SW480 (cell line): ENCODE data around the gene XRCC4.
A peak's percentile ranks its signal among the peaks of the same experiment; 100 is the strongest.
"Not testable (repeated sequence)": the region's sequence is repeated elsewhere in the genome, so short reads cannot be mapped to it uniquely, and the experiment has no call there.

Experiments used
- DNase-seq: peaks from one replicate; pipeline ENCODE4 v3.0.0-alpha.2; 2016; ENCODE audit warnings: low spot score

Gene XRCC4

DNA sequence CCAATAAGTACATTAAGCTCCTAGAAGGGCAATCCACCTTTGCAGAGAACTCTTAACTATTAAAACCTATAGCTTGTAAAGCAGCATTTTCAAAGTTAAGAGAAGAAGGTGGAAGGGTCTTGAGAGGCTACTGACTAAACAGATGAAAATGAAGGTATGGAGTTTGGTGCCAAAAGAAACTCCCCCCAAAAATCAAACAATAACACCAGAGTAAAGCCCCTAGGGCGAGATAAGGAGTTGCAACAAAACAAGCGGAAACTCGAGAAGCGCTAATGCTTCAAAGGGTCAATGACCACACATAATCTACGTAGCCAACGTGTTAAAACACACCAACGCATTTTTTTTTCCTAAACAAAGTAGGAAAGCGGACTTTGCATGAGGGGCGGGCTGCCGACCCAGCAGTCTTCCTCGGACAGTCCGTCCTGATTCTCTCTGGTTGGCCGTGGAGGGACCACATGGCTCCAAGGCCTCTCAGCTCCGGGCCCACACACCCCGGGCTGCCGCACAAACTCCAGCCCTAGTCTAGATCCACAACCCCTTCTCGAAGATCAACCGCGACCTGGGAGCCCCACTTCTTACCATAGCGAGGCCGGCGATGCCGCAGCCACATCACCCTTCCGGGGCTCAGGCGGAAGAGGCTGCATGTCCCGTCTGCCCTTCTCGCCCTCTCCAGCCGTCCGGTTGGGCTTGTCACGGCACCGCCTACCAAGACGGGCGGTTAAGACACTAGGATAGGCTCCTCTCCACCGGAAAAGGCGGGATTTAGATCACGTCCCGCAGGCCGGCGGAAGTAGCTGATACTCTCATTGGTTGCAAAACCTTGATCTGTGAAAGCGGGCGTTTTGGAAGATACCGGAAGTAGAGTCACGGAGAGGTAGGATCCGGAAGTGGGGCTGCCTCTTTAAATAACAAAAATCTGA lies at the start of gene XRCC4, which contains the start of gene TMEM167A:
Gene XRCC4, plus strand, starts transcription at position 806 of the 920 bp plus-strand sequence. CDS start 27,373 bp downstream, outside the sequence.
Gene TMEM167A, minus strand, starts transcription at position 653 of the 920 bp plus-strand sequence. Its CDS starts 71 bp downstream, at position 582.
- peak; percentile 98 for DNase-seq

- no peak for DNase-seq
These were observed 47.4 kb upstream of the XRCC4 start for GRCh38 chr5:83029912-83030311.

DNA sequence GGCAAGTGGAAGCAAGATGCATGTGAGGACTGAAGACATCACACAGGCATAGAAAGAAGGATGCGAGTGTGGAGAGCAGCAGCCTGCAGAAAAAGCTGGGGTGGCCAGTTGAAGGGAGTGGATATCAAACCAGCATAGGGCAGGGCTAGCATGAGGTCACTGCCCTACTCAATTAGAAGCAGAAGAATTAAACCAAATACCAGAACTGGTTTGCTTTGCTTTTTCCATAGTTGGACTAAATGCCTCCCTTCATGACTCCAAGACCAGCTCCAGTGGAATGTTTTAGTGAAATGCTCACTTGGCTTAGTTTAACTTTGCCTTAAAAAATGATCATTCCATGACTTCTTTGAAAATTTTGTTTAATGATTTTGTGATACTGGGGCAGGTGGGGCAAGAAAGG lies 46.0 kb upstream of the XRCC4 start:
- DNase-seq: no peak

DNA sequence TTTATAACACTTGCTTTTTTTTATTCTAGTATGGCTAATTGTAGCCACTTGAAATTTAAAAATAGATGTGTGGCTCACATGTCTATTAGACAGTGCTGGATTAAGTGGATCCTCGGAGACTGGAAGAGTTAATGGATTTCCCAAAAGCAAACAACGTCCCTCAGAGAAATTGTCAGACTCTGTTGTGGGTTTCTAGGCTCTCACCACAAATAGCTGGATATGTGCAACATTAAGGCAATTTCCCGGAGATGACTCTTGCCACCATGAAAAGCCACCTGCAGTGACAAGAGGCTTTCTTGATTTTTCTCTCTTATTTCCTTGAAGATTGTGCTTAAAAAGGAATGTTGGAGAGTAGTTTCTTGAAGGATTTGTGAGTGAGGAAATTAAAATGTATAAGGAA lies 43.3 kb upstream of the XRCC4 start:
- peak; percentile 64 for DNase-seq

- DNase-seq: no peak
These were observed 42.7 kb upstream of the XRCC4 start for GRCh38 chr5:83034528-83035207.

DNA sequence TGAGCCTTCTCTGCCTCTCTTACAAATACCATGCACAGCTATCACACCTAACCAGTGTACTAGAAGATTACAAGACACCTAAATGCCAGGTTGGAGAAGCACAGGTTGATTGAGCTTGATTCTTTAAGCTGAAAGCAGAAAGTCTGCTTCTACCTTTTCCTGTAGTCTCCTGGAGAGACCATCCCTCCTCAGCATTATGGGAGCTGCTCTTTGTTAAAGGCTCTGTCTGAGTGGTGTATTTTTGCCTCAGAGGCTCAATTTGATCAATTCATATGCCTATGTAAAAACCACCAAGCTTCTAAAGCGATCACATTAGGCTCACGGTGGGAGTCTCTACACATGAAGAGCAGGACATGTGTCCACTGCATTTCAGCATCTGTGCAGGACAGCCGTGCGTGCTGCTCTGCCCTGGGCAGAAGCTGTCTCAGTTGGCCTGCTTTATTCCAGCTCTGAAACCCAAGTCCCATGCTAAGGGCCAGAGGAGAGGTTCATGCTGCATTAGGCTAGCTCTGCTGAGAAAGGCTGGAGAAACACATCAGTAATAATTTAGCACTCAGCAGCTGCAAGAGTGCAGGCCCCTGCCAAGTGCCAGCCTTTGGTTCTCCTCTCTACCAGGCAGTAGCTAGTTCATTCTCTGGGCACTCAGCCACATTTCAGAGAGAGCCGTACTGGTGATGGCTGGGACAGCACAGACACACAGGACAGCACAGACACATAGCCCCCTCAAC lies 41.8 kb upstream of the XRCC4 start:
- DNase-seq: no peak

DNA sequence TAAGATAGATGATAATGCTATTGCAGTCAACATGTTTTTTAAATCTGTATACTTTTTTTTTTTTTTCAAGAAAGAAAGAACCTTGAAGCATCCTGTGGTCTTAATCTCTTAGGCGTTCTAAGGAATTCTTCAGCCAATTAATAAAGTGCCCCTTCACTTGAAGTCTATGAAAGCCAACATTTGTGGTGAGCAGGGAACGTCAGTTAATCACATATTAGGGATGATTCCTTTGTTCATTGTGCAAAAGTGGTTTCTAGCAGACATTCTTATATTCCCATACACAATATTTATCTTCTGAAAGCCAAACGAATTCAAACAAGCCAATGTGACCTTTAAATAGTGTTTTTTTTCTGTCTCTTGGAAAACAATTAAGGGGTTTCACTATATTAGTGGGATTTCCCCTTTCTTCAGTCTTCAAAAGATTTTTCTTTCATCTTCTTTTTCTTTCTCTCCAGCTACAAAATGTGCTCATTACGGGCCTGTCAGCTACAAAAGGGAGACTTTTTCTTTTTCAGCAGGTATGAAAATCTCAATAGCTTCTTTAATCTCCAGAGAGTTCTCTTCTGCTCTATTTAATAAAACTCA lies 40.3 kb upstream of the XRCC4 start:
- no peak for DNase-seq

DNA sequence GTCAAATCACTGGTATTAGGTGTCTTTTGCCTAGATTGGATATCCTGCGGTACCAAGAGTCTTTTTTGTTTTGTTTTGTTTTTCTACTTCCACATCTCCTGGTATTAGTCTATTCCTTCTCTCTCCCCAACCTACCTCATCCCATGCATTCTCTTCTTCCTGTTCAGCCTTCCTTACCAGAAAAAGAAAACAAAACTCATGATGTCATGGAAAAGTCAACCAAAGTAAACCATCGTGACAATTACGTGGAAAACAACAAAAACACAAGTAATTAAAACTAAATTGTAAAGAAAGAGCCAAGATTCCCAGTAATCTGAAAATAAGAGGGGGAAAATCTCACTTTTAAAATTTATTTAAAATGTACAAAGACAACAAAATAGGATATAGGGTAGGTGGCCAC lies 38.4 kb upstream of the XRCC4 start:
- DNase-seq: no peak

- DNase-seq: no peak
These were observed 34.8 kb upstream of the XRCC4 start for GRCh38 chr5:83042507-83042906.

GRCh38 chr5:83044926-83045325 lies 32.4 kb upstream of the XRCC4 start:
- DNase-seq: no peak

GRCh38 chr5:83048277-83048676 lies 29.1 kb upstream of the XRCC4 start:
- no peak for DNase-seq

GRCh38 chr5:83048811-83049210 lies 28.5 kb upstream of the XRCC4 start:
- no peak for DNase-seq

DNA sequence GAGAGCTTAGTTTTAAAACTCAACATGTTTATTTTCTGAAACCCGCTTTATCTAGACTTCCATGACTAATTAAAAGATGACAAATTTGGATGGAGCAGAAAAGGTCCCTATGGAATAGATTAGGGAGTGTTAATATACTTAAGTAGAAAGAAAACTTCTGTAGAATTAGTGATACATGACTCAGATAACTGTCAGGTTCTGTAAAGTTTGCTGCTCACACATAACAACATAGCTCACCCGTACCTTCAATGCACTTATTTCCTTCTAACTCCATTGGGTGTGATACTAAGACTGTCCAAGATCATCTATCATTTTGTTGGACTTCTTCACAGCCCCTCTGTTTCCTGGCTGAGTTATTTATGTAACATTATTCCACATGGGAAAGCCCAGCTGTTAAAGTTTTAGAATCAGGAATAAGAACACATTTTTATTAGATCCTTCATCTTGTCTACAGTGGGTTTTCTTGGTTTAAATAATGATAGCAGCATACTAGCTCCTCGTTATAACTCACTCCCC lies 27.9 kb upstream of the XRCC4 start:
- DNase-seq: no peak

GRCh38 chr5:83050723-83051340 lies 26.5 kb upstream of the XRCC4 start:
- no peak for DNase-seq

- DNase-seq: no peak
These were observed 22.2 kb upstream of the XRCC4 start for GRCh38 chr5:83055166-83055565.

DNA sequence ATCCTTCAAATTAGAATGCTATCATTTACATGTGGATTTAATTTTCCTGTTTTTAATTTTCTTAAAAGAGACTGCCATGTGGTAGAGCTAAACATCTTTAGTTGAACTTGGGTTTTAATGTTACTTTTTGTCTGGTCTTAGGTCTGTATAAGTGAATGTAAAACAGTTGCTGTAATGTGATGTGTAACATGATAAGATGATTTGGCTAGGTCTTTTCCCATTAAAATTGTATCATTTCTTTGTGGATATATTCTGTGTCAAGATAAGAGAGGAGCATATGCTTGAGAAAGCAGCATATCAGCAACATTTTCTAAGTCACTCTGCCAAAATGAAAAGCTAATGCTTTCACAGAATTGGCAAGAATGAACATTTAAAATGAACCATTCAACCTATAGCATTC lies 18.6 kb upstream of the XRCC4 start:
- no peak for DNase-seq

GRCh38 chr5:83059341-83059740 lies 18.0 kb upstream of the XRCC4 start:
- DNase-seq: no peak

GRCh38 chr5:83066548-83067110 lies 10.7 kb upstream of the XRCC4 start:
- DNase-seq: no peak

- DNase-seq: not testable (repeated sequence)
These were observed 10.0 kb upstream of the XRCC4 start for GRCh38 chr5:83067377-83067776.

GRCh38 chr5:83069096-83069799 lies 8.1 kb upstream of the XRCC4 start:
- no peak for DNase-seq
